Lung (tissue), 13 donors: Measurements from ENCODE around the gene MRPS27. TPM values are rescaled to one million over a fixed set of nuclear protein-coding genes. Genes with fewer than 3 reads are reported as not detected.
"Not testable (repeated sequence)": the region's sequence is repeated elsewhere in the genome, so short reads cannot be mapped to it uniquely, and the experiment has no call there.

Source experiments
- ATAC-seq: fragments of 200-7000 bp; cut with Tn5 transposase; one replicate; pipeline ENCODE4 v1.9.1; 2020; ENCODE audit warnings: moderate number of reproducible peaks; ENCODE audit not compliant: insufficient read depth, low FRiP score
- DNase-seq, 3 donors: peaks; one replicate each; pipeline ENCODE4 v3.0.0-alpha.2; 2013 to 2017
- H3K27ac ChIP-seq, 2 donors: one replicate each; pipeline ENCODE4 v1.5.1; 2013; ENCODE audit warnings: mild to moderate bottlenecking in 2 of 2, moderate library complexity in 2 of 2, control low read depth in 1 of 2, inconsistent platforms in 1 of 2, low read depth in 1 of 2, low read length in 1 of 2
- H3K27me3 ChIP-seq, 3 donors: one replicate each; pipeline ENCODE4 v1.5.1; 2013; ENCODE audit warnings: low read length in 2 of 3; ENCODE audit not compliant: control insufficient read depth in 3 of 3, insufficient read depth in 3 of 3
- H3K36me3 ChIP-seq, 4 donors: one replicate each; pipeline ENCODE4 v1.5.1; 2013; ENCODE audit warnings: low read length in 4 of 4, mild to moderate bottlenecking in 1 of 4, moderate library complexity in 1 of 4; ENCODE audit not compliant: control insufficient read depth in 4 of 4, insufficient read depth in 4 of 4
- H3K4me1 ChIP-seq, 5 donors: one replicate each; pipeline ENCODE4 v1.5.1; 2013; ENCODE audit warnings: low read length in 5 of 5, mild to moderate bottlenecking in 2 of 5, moderate library complexity in 1 of 5; ENCODE audit not compliant: control insufficient read depth in 5 of 5, insufficient read depth in 5 of 5
- H3K4me3 ChIP-seq: one replicate; pipeline ENCODE4 v1.5.1; 2013; ENCODE audit warnings: mild to moderate bottlenecking, control low read depth, moderate library complexity
- H3K9ac ChIP-seq, 2 donors: one replicate each; pipeline ENCODE4 v1.5.1; 2013; ENCODE audit warnings: low read length in 2 of 2, control low read depth in 1 of 2; ENCODE audit not compliant: insufficient read depth in 1 of 2
- H3K9me3 ChIP-seq, 4 donors: one replicate each; pipeline ENCODE4 v1.5.1; 2013; ENCODE audit warnings: low read length in 3 of 4, mild to moderate bottlenecking in 1 of 4, moderate library complexity in 1 of 4; ENCODE audit not compliant: control insufficient read depth in 4 of 4, insufficient read depth in 3 of 4
- CTCF ChIP-seq: IDR thresholded peaks from 2 replicates; pipeline ENCODE4 v1.5.1; 2012; ENCODE audit warnings: mild to moderate bottlenecking; ENCODE audit errors: control extremely low read depth, extremely low read depth
- WGBS, 2 donors: extraction: QIAGEN DNeasy Blood & Tissue Kit; methylation state at CpG; one replicate each; pipeline ENCODE4 v1.1.7; 2013; 5-methylcytosine and 5-hydroxymethylcytosine counted together
- polyA plus RNA-seq, 2 donors: library from polyadenylated mRNA; stranded (reverse); fragments of 200-250 nt; gene quantifications; one replicate each; pipeline ENCODE4 v1.2.1, GENCODE V29; 2013
- small RNA-seq: library from RNA; depleted of rRNA; stranded (forward); fragments of <200 nt; gene quantifications from one replicate; pipeline ENCODE3, GENCODE V24; 2014; ENCODE audit warnings: low replicate concordance
- total RNA-seq, 2 donors: library from RNA; depleted of rRNA in 1 of 2; stranded (reverse); fragments of >200 nt in 1 of 2; gene quantifications; one replicate each; pipeline ENCODE4 v1.2.1, GENCODE V29; 2014 to 2021
- donor health status: control.
- donor health status: control.
- donor health status: Bipolar disorder and iron deficiency.
- donor health status: healthy.
- donor health status: DM: yes; HTN: yes; CAD: no.

Gene MRPS27
- total and polyA plus RNA-seq, 4 donors, result 18.8 to 84.8 (median 32.7) TPM

- peaks cover 0 to 6% (median 0%) of the 10 kb centered on the region in 4 donors for H3K36me3 ChIP-seq
- no peak overlapping the region for H3K9ac ChIP-seq
- no peak overlapping the region for H3K4me3 ChIP-seq
- H3K27ac ChIP-seq, result no peak overlapping the region
- 81 to 98% methylated on average over 4 of the region's 4 CpGs for WGBS, 2 donors
- H3K4me1 ChIP-seq, result peaks cover 0 to 5% (median 0%) of the 10 kb centered on the region in 5 donors
- DNase-seq (no peak), ATAC-seq (no peak)
- no peaks in the 10 kb centered on the region for H3K27me3 ChIP-seq
- no peak for TF ChIP-seq CTCF
- H3K9me3 ChIP-seq, result no peaks in the 10 kb centered on the region
Measured at GRCh38 chr5:72172786-72173185, 147.3 kb downstream of the MRPS27 start.

- Histone ChIP-seq H3K36me3 (peaks cover 0 to 2% (median 0%) of the 10 kb centered on the region in 4 donors), H3K27ac (no peak overlapping the region), H3K9me3 (no peaks in the 10 kb centered on the region), H3K4me3 (no peak overlapping the region), H3K4me1 (peaks cover 0 to 15% (median under 1%) of the 10 kb centered on the region in 5 donors), H3K9ac (no peak overlapping the region), H3K27me3 (no peaks in the 10 kb centered on the region)
- no peak for TF ChIP-seq CTCF
- DNase-seq (no peak), ATAC-seq (no peak)
- 90 to 94% methylated on average over 6 of the region's 6 CpGs for WGBS, 2 donors
Measured at GRCh38 chr5:72171667-72172066, 148.4 kb downstream of the MRPS27 start.

- H3K27ac ChIP-seq, H3K9me3 ChIP-seq, H3K4me3 ChIP-seq, H3K27me3 ChIP-seq, ATAC-seq, DNase-seq, H3K36me3 ChIP-seq, H3K9ac ChIP-seq: not testable (repeated sequence)
- H3K4me1 ChIP-seq, result peaks cover 0 to 20% (median 5%) of the 10 kb centered on the region in 5 donors
- WGBS, 2 donors, result 91 to 98% methylated on average over 3 of the region's 3 CpGs
Measured at GRCh38 chr5:72171181-72171580, 148.9 kb downstream of the MRPS27 start.

GRCh38 chr5:72170101-72170500, 149.9 kb downstream of the MRPS27 start:
- Histone ChIP-seq H3K4me1 (peaks cover 0 to 26% (median 11%) of the 10 kb centered on the region in 5 donors), H3K4me3 (no peak overlapping the region), H3K27ac (no peak overlapping the region), H3K36me3 (peaks cover 0 to 2% (median 0%) of the 10 kb centered on the region in 4 donors), H3K9ac (no peak overlapping the region), H3K27me3 (no peaks in the 10 kb centered on the region), H3K9me3 (no peaks in the 10 kb centered on the region)
- ATAC-seq (no peak), DNase-seq (no peak)
- no peak for TF ChIP-seq CTCF
- WGBS, 2 donors, result 89 to 91% methylated on average over 2 of the region's 2 CpGs

Small RNAs within 50 kb of the gene (small RNA-seq; reads per million reads assigned to genes)
- gene MIR4803 (not detected), gene RN7SL153P (not detected)

Other genes starting within 250 kb of the MRPS27 start
- 10 to 100 TPM; 29.3 to 46.7 TPM for gene MAP1B, start 212.8 kb downstream of the MRPS27 start, total RNA-seq
- 1 to 10 TPM; 1.5 to 2.7 TPM for gene MAP1B, start 212.8 kb downstream of the MRPS27 start, polyA plus RNA-seq
- 10 to 100 TPM in 1 of 2 donors, 1 to 10 TPM in 1; 8.9 to 12.0 TPM for gene PTCD2, start 133 bp upstream of the MRPS27 start, total RNA-seq
- gene PTCD2, start 133 bp upstream of the MRPS27 start, polyA plus RNA-seq, result 1 to 10 TPM; 1.9 to 3.8 TPM
- gene ZNF366, start 187.2 kb upstream of the MRPS27 start, total RNA-seq, result 1 to 10 TPM; 4.3 to 6.0 TPM
- gene ZNF366, start 187.2 kb upstream of the MRPS27 start, polyA plus RNA-seq, result 1 to 10 TPM in 1 of 2 donors, under 1 TPM in 1; 0.73 to 3.0 TPM